NCI-H2171 (cell line): Measurements from ENCODE around the gene OSBPL1A.

ENCODE experiments used
- DNase-seq: peaks from one replicate; lab custom pipeline; 2025; lab: John Stamatoyannopoulos, UW

OSBPL1A gene

GRCh38 chr18:24219561-24220317 is 177.9 kb downstream of the OSBPL1A start:
- DNase-seq: no peak

GRCh38 chr18:24214913-24215312 is 182.7 kb downstream of the OSBPL1A start:
- DNase-seq: no peak

DNA sequence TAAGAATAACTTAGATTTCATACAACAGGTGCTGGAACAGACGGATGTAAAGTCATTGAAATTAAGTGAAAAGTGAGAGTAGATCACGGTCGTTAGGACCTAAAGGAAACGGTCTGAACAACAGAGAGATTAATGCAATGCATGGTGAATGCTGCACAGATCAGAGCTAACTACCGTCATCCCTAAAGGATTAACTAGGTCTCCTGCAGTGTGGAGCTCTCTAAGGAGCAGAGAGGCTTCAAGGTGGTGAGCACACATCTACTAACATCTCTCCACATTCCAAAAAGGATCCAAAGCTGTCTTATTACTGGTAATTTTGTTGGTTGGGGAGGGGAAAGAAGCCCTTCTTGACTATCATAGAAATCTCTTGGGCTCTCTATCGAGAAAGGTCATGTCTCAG is 183.5 kb downstream of the OSBPL1A start:
- DNase-seq: no peak

GRCh38 chr18:24212939-24213338 is 184.7 kb downstream of the OSBPL1A start:
- no peak for DNase-seq

DNA sequence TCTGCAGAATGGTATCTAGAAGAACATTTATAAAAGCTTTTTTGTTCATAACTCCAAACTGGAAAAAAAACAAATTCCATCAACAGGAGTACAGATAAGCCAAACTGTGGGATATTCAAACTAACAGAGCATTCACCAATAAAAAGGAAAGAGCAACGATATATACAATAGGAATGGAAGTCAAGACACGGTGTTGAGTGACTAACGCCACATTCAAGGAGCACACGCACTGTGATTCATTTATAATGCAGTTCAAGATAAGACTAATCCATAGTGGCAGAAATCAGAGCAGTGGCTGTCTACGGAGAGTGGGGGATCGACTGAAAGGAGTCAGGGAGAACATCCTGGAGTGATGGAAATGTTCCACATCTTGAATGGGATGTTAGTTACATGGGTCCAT is 188.1 kb downstream of the OSBPL1A start:
- DNase-seq: no peak

DNA sequence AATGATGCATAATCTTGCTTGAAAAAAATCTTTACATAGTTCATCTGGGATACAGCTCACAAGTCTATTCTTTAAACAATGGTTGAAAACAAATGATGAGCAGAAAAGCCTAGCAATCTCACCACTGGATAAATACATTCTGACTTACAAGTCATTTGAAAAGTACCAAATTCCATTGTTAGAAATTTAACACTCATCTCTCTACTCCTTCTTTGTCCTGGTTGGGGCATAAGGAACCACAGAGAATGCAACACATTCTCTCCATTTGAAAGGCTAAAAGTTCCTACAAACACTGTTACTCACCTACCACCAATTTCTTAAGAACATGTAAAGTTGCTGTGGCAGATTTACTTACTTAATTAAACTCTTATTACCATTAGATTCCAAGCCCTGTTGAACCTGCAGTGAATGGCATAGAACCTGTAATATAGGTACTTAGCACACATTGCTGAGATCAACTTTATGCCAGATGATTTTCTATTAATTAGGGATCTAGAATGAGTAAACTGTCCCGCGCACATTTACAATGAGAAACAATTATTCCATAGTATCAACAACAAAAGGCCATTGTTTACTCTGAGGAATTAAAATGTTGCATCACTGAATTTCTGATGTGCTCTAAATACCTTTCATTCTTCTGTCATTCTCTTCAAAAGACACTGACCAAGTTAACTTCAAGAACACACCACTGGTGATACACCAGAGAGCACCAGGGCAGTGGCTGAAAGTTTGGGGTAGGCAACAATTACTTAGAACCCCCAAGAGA is 189.2 kb downstream of the OSBPL1A start:
- DNase-seq: no peak

DNA sequence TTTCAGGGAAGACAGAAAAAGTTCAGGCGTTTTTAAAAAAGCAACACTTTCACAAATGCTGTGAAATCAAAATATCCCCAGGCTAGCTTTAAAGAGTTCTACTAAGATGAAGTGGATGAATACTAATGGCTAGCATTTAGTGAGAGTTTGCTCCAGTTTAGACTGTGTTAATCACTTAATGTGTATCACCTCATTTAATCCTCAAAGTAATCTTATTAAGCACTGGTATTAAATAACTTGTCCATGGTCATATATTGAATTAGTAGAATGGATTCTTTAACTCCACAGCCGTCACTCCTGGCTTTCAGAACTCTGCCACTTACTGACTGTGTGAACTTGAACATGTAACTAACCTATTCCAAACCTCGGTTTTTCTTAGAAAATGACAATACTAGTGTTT is 192.7 kb downstream of the OSBPL1A start:
- DNase-seq: no peak

DNA sequence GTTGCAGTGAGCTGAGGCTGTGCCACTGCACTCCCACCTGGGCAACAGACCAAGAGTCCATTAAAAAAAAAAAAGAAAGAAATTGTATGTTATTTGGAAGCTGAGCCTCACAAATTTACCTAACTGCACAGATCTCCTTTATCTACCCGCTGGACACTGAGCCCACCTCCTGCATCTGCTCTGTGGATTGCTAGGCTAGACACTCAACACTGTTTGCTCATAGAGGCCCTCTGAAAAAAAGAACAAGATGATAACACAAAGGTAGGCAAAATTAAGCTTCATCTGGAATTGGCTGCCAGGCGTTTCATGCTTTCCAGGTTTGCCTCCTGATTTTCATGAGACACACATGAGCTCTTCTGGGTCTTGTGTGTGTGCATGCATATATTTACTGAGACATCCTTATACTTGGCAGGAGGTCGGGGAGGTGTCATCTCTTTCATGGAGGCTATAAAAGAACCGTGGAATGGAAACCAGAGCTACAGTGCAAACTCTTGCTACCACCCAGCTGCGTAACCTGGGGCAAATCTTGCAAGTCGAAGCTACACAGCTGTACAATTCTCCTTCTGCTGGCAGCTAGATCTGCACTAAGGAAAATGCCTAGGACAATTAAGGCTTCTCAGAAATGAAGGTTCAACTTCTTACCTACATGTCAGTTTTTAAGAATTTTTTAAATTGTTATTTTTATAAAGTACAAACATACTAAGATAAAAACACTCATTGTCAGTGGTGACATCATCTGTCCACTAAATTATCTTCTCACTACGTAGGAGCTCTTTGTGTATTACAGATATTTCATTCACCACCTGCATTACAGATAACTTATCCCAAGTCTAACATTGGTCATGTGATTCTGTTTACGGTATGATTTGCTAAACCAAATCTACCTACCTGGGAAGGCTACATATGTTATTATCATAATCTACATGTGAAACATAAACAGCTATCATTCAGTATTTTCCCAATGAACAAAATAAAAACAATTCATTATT is 195.6 kb downstream of the OSBPL1A start:
- DNase-seq: no peak

DNA sequence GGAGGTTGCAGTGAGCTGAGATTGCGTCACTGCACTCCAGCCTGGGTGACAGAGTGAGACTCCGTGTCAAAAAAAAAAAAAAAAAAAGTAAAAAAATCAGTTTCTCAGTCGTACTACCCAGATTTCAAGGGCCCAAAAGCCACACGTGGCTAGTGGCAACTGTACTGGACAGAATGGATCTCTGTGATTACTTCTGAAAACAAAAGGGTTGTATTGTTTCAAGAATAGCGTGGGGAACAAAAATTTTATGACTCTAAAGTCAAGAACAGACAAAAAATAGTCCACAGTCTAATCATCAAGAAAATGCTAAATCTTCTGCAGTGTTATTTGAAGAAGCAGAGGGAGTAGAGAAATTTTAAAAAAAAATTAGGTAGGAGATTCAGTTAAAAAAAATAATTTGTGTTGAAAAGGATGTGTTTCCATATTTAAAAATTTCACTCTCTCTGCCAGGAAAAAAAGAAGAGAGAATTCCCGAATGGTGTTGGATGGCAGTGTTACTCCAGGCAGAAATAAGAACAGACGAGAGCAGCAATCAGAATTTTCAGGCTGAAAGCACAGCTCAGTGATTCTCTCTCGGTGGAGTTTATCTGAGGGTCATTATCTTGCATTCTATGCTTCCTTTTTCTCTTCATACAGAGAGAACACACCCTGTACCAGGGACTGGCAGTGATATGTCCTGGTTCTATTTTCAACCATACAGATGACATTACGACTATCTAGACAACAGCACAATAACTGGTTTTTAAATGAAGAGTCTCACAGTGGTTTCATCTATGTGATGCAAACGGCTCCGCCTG is 196.9 kb downstream of the OSBPL1A start:
- DNase-seq: no peak

GRCh38 chr18:24199372-24199962 is 198.2 kb downstream of the OSBPL1A start:
- DNase-seq: no peak

DNA sequence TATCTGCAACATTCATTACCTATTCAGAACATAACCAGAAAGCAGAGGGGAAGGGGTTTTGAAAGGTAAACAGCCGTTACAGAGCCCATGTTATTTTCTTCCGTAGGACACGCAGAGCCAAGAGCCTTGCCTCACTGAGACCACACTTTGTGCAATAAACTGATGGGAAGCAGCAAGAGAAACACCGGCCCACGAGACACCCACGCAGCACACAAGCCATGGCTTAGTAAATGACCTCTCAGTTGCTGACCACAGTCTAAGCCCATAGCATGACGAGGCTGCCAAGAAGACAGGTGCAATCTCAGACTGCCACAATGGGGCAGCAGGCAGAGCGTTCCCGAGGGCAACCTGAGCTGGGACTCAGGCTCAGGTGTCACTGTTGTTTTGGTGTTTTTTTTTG is 199.2 kb downstream of the OSBPL1A start:
- DNase-seq: peak; percentile 21

DNA sequence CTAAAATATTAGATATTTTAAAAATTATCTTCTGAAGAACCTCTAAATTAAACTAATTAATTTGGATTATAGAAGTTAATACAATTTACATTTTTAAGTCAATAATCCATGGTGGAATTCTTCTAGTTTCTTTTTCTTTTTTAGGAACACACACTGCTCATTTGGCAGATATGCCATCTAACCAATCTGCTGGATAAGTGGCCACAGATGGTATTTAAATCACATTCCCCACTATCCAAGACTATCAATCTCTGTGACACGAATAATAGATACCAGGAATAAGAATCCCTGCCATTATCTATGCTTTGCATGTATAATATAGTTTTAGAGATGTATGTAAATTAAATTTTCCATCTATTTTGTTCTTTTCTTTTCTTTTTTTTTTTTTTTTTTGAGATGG is 200.2 kb downstream of the OSBPL1A start:
- no peak for DNase-seq

DNA sequence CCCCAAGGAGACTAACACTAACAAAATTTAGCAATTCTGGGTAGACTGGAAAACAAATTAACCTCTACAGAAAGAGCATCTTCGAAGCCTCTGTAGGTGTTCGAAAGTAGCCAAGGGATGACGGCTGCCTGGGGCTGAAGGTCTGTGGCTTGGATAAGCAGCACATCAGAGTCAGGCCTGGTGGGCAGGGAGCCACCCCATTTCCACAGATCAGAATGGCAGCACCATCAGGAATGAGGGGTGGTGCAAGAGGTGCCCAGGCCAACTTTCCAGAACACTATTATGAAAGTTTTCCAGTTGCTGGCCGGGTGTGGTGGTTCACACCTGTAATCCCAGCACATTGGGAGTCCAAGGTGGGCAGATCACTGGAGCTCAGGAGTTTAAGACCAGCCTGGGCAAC is 200.9 kb downstream of the OSBPL1A start:
- DNase-seq: no peak

DNA sequence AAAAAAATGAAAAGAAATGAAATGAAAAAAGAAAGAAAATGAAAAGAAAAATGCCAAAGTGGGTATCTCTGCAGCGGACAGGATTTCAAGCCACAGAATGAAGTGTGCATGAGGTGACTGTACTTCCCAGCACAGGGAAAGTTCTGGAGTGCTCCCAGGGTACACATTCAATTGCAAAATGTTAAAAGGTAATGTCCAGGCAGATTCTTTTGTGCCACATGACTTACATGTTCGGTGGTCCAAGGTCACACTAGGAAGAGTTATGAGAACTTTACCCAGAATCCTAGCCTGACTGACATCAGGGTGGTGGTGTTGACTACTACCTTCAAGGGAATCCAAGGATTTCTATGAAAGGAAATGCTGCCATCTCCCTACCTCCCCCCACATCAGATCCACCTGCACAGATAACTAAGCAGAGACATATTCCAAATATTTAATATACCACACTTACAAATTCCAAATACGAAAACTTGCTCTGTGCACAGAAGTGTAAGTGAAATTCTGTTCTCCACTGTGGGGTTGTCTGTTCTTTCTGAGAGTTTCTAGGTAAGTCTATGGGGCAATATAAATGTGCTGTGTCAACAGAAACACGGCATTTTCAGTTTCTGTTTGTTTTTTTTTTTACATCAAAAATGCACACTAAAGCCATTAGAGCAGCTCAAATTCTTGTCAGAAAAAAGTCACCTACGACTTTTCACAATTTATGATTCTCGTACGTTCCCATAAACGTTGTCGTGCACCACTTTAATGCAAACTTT is 202.1 kb downstream of the OSBPL1A start:
- no peak for DNase-seq

DNA sequence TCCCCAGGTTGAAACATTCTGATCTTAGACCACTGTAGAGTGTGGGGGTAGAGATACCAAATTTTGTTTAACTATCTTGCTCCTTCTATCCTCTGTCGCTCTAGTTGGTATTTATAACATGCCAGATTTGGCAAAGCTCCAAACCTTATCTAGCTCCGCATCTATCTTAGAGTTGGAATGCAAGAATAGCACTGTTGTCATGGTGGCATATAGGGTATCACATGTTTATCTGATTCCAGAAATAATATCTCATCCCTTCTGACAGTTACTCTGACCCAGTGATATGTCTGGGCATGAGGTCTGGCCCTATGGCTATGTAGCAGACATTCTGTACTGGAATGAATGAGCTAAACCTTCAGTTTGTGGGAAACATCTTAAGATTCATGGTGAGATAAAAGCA is 207.0 kb downstream of the OSBPL1A start:
- peak; percentile 27 for DNase-seq

- DNase-seq: no peak
Measured at GRCh38 chr18:24189664-24190346, 207.8 kb downstream of the OSBPL1A start.

DNA sequence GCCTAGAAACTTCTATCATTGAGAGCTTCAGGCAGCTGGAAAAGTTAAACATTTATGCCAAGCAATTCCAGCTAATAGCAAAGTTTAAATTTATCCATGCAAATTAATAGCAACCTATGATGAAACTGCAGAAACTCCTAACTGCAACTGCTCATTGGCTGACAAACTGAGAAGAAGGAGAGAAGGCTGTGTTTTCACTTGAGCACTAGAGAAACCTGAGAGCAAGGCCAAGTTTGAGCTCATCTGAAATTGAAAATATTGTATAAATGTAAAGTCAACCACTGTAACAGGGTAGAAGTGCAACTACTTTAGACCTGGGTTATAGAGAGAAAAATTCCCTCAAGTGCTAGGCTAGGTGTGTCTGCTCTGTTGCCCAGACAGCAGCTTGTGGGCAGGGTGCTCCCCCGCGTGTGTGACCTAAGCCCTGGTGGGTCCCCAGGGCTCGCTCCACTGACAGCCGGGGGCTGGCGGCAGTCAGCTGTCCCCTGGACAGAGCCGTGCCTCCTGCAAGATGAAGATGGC is 208.6 kb downstream of the OSBPL1A start:
- no peak for DNase-seq

- no peak for DNase-seq
Measured at GRCh38 chr18:24188120-24188519, 209.5 kb downstream of the OSBPL1A start.

DNA sequence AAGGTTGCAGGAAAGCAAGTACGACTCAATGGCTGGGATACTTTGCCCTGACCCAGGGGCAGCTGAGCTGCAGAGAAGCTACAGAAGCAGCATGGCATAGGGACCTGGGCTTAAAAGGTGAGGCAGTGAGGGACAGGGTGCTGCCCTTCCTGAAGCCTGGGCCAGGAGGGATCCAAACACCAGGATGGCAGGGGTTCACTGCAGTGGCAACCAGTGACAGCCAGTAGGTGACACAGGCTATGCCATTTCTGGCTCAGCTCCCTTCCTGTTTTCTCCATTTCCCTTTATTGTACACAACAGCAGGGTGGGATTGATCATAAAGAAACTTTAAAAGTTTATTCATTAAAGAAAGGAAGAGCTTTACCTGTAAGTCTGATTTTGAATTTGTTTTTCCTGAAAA is 209.9 kb downstream of the OSBPL1A start:
- no peak for DNase-seq

- no peak for DNase-seq
Measured at GRCh38 chr18:24187049-24187448, 210.6 kb downstream of the OSBPL1A start.
